OCI-LY1 (cell line): ENCODE measurements around the gene NAALADL1.

Source experiments
- EZH2 ChIP-seq: fragments of 200-600 bp; sonication (generic), shearing (Covaris generic); IDR thresholded peaks from 2 replicates; pipeline ENCODE4 v1.8.0; 2017; ENCODE audit warnings: borderline replicate concordance, mixed run types, mild to moderate bottlenecking, antibody characterized with exemption, low read length, moderate library complexity, mixed read lengths
- TF ChIP-seq, protein P1 (sequence below): fragments of 200-600 bp; sonication (generic), shearing (Covaris generic); IDR thresholded peaks from 2 replicates; pipeline ENCODE4 v1.5.1; 2017; ENCODE audit warnings: mild to moderate bottlenecking, antibody characterized with exemption, low read length, moderate library complexity, mixed read lengths

DNA sequence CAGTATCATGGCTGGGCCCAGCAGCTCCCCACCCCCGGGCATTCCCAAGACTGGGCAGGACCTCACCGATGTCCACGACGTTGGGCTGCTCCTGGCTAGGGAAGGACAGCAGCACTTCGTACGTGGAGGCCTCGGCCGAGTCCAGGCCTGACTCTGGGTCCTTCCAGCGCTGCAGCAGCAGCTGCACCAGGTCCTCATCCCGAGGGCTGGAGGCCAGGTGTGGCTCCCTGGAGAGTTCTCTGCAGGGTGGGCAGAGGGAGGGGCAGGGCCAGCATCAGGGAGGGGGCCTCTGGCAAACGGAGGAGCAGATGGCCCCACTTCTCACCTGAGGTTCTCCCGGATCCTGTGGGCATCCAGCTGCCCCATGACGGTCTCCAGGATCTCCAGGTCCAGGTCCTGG is 341 bp downstream of the NAALADL1 start:
- TF ChIP-seq, protein P1, sequence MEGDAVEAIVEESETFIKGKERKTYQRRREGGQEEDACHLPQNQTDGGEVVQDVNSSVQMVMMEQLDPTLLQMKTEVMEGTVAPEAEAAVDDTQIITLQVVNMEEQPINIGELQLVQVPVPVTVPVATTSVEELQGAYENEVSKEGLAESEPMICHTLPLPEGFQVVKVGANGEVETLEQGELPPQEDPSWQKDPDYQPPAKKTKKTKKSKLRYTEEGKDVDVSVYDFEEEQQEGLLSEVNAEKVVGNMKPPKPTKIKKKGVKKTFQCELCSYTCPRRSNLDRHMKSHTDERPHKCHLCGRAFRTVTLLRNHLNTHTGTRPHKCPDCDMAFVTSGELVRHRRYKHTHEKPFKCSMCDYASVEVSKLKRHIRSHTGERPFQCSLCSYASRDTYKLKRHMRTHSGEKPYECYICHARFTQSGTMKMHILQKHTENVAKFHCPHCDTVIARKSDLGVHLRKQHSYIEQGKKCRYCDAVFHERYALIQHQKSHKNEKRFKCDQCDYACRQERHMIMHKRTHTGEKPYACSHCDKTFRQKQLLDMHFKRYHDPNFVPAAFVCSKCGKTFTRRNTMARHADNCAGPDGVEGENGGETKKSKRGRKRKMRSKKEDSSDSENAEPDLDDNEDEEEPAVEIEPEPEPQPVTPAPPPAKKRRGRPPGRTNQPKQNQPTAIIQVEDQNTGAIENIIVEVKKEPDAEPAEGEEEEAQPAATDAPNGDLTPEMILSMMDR: no peak
- TF ChIP-seq EZH2: no peak
